NCI-H524 treated with DMSO at 0.1 percent for 48 hours (cell line): Measurements from ENCODE around the gene TEX19.

Source experiments
- DNase-seq: peaks from one replicate; lab custom pipeline; 2025; lab: John Stamatoyannopoulos, UW

The TEX19 gene

GRCh38 chr17:82321947-82322466, 37.0 kb upstream of the TEX19 start:
- DNase-seq = no peak

GRCh38 chr17:82322526-82323453, 36.3 kb upstream of the TEX19 start:
- no peak for DNase-seq

GRCh38 chr17:82323514-82324234, 35.4 kb upstream of the TEX19 start:
- no peak for DNase-seq

- DNase-seq = no peak
These were observed 34.3 kb upstream of the TEX19 start for GRCh38 chr17:82324566-82325285.

- DNase-seq = no peak
These were observed 33.5 kb upstream of the TEX19 start for GRCh38 chr17:82325286-82326180.

- no peak for DNase-seq
These were observed 31.8 kb upstream of the TEX19 start for GRCh38 chr17:82327289-82327688.

- DNase-seq = no peak
These were observed 31.3 kb upstream of the TEX19 start for GRCh38 chr17:82327757-82328140.

GRCh38 chr17:82328141-82328993, 30.7 kb upstream of the TEX19 start:
- no peak for DNase-seq

- no peak for DNase-seq
These were observed 30.0 kb upstream of the TEX19 start for GRCh38 chr17:82328994-82329507.

- DNase-seq = no peak
These were observed 29.2 kb upstream of the TEX19 start for GRCh38 chr17:82329683-82330321.

- DNase-seq = no peak
These were observed 28.5 kb upstream of the TEX19 start for GRCh38 chr17:82330322-82331239.

GRCh38 chr17:82331345-82331939, 27.6 kb upstream of the TEX19 start:
- no peak for DNase-seq

- no peak for DNase-seq
These were observed 26.3 kb upstream of the TEX19 start for GRCh38 chr17:82332669-82333278.

GRCh38 chr17:82333279-82334171, 25.5 kb upstream of the TEX19 start, which contains the start of gene SECTM1:
SECTM1 (minus strand) TSS chr17:82333766; CDS start chr17:82327240, 6,526 bp downstream.
- no peak for DNase-seq

GRCh38 chr17:82334204-82334621, 24.8 kb upstream of the TEX19 start:
- DNase-seq = no peak

- DNase-seq = no peak
These were observed 24.2 kb upstream of the TEX19 start for GRCh38 chr17:82334622-82335394.
